H9 (cell line): ENCODE data around the gene SPRED1. TPM values are rescaled to one million over a fixed set of nuclear protein-coding genes. Genes with fewer than 3 reads are reported as not detected.

Experiments used
- DNase-seq: peaks from one replicate; pipeline ENCODE4 v3.0.0-alpha.2; 2017
- H2AFZ ChIP-seq: one replicate; pipeline ENCODE4 v1.6.1; 2013; ENCODE audit warnings: mild to moderate bottlenecking, low read length, control low read depth, moderate library complexity
- H2AK5ac ChIP-seq: 2 replicates; pipeline ENCODE4 v1.6.1; 2013; ENCODE audit warnings: low read length, control low read depth, mixed read lengths; ENCODE audit not compliant: insufficient read length
- H2BK120ac ChIP-seq: one replicate; pipeline ENCODE4 v1.6.1; 2013; ENCODE audit warnings: low read depth, mild to moderate bottlenecking, low read length, control low read depth, inconsistent platforms; ENCODE audit not compliant: poor library complexity, severe bottlenecking
- H2BK12ac ChIP-seq: 2 replicates; pipeline ENCODE4 v1.6.1; 2013; ENCODE audit warnings: low read length, control low read depth, mixed read lengths, low read depth; ENCODE audit not compliant: insufficient read length
- H2BK15ac ChIP-seq: 2 replicates; pipeline ENCODE4 v1.6.1; 2013; ENCODE audit warnings: low read depth, low read length, control low read depth
- H2BK20ac ChIP-seq: one replicate; pipeline ENCODE4 v1.6.1; 2013; ENCODE audit warnings: low read depth, mild to moderate bottlenecking, low read length, control low read depth, inconsistent platforms; ENCODE audit not compliant: poor library complexity, severe bottlenecking
- H2BK5ac ChIP-seq: 2 replicates; pipeline ENCODE4 v1.6.1; 2013; ENCODE audit warnings: low read length, control low read depth, mixed read lengths; ENCODE audit not compliant: insufficient read length
- H3K14ac ChIP-seq: 2 replicates; pipeline ENCODE4 v1.6.1; 2013; ENCODE audit warnings: low read length, control low read depth; ENCODE audit not compliant: insufficient read depth
- H3K18ac ChIP-seq: 2 replicates; pipeline ENCODE4 v1.6.1; 2013; ENCODE audit warnings: low read depth, mild to moderate bottlenecking, mixed read lengths, low read length, control low read depth; ENCODE audit not compliant: insufficient read length
- H3K23ac ChIP-seq: 2 replicates; pipeline ENCODE4 v1.6.1; 2013; ENCODE audit warnings: low read length, control low read depth, mixed read lengths, low read depth; ENCODE audit not compliant: insufficient read length
- H3K23me2 ChIP-seq: 2 replicates; pipeline ENCODE4 v1.6.1; 2013; ENCODE audit warnings: low read depth, mild to moderate bottlenecking, mixed read lengths, low read length, control low read depth; ENCODE audit not compliant: insufficient read length, poor library complexity, severe bottlenecking
- H3K27ac ChIP-seq: 2 replicates; pipeline ENCODE4 v1.5.1; 2013; ENCODE audit warnings: low read length, control low read depth, mixed read lengths, low read depth; ENCODE audit not compliant: insufficient read length
- H3K27me3 ChIP-seq: 2 replicates; pipeline ENCODE4 v1.6.1; 2013; ENCODE audit warnings: low read length, control low read depth, inconsistent platforms; ENCODE audit not compliant: insufficient read depth
- H3K4ac ChIP-seq: 2 replicates; pipeline ENCODE4 v1.6.1; 2013; ENCODE audit warnings: low read depth, mild to moderate bottlenecking, control low read depth, inconsistent platforms, low read length, moderate library complexity
- H3K4me1 ChIP-seq: 2 replicates; pipeline ENCODE4 v1.6.1; 2013; ENCODE audit warnings: low read length, control low read depth, inconsistent platforms; ENCODE audit not compliant: insufficient read depth
- H3K4me2 ChIP-seq: 2 replicates; pipeline ENCODE4 v1.6.1; 2013; ENCODE audit warnings: low read length, control low read depth, mixed read lengths; ENCODE audit not compliant: insufficient read length, insufficient read depth
- H3K56ac ChIP-seq: 2 replicates; pipeline ENCODE4 v1.6.1; 2013; ENCODE audit warnings: low read depth, mild to moderate bottlenecking, mixed read lengths, low read length, control low read depth; ENCODE audit not compliant: insufficient read length
- H3K79me1 ChIP-seq: 2 replicates; pipeline ENCODE4 v1.6.1; 2013; ENCODE audit warnings: low read depth, mild to moderate bottlenecking, moderate library complexity, low read length, control low read depth, inconsistent platforms; ENCODE audit not compliant: insufficient read depth, poor library complexity, severe bottlenecking
- H3K79me2 ChIP-seq: 2 replicates; pipeline ENCODE4 v1.6.1; 2013; ENCODE audit warnings: low read length, control low read depth, inconsistent platforms; ENCODE audit not compliant: insufficient read depth
- H3K9ac ChIP-seq: 2 replicates; pipeline ENCODE4 v1.6.1; 2013; ENCODE audit warnings: low read length, control low read depth, mixed read lengths; ENCODE audit not compliant: insufficient read length; ENCODE audit errors: extremely low read depth
- H3K9me3 ChIP-seq: one replicate; pipeline ENCODE4 v1.6.1; 2013; ENCODE audit warnings: low read depth, low read length, inconsistent platforms; ENCODE audit not compliant: control insufficient read depth
- H3T11ph ChIP-seq: one replicate; pipeline ENCODE4 v1.6.1; 2013; ENCODE audit warnings: mild to moderate bottlenecking, low read length, control low read depth, inconsistent platforms
- H4K20me1 ChIP-seq: one replicate; pipeline ENCODE4 v1.6.1; 2013; ENCODE audit not compliant: control insufficient read depth, insufficient read length, insufficient read depth
- H4K5ac ChIP-seq: 2 replicates; pipeline ENCODE4 v1.6.1; 2013; ENCODE audit warnings: low read depth, mild to moderate bottlenecking, mixed read lengths, low read length, control low read depth; ENCODE audit not compliant: insufficient read length
- H4K8ac ChIP-seq: replicated peaks from 2 replicates; pipeline ENCODE4 v1.6.1; 2013; ENCODE audit warnings: low read length, control low read depth, mixed read lengths, low read depth; ENCODE audit not compliant: insufficient read length
- H4K91ac ChIP-seq: 2 replicates; pipeline ENCODE4 v1.6.1; 2013; ENCODE audit warnings: low read depth, mild to moderate bottlenecking, moderate library complexity, mixed read lengths, low read length, control low read depth; ENCODE audit not compliant: insufficient read length
- H3K27ac Mint-ChIP-seq, 3 experiments: 2 replicates in 2 of 3; 3 replicates in 1 of 3; pipeline ENCODE4 v1.8.0; 2020 to 2021; ENCODE audit warnings: mixed read lengths in 3 of 3, mild to moderate bottlenecking in 1 of 3, moderate library complexity in 1 of 3
- H3K27me3 Mint-ChIP-seq: 2 replicates; pipeline ENCODE4 v1.8.0; 2021; ENCODE audit warnings: low read depth, mild to moderate bottlenecking, moderate library complexity, mixed read lengths
- H3K36me3 Mint-ChIP-seq, 3 experiments: 2 replicates in 2 of 3; 3 replicates in 1 of 3; pipeline ENCODE4 v1.8.0; 2020 to 2021; ENCODE audit warnings: low read depth in 3 of 3, mixed read lengths in 3 of 3; ENCODE audit not compliant: insufficient read depth in 1 of 3
- H3K4me1 Mint-ChIP-seq, 2 experiments: 2 replicates each; pipeline ENCODE4 v1.8.0; 2020; ENCODE audit warnings: mixed read lengths in 2 of 2
- H3K4me3 Mint-ChIP-seq, 2 experiments: 2 replicates in 1 of 2; 3 replicates in 1 of 2; pipeline ENCODE4 v1.8.0; 2020 to 2021; ENCODE audit warnings: mild to moderate bottlenecking in 2 of 2, mixed read lengths in 2 of 2, moderate library complexity in 1 of 2
- H3K9me3 Mint-ChIP-seq, 2 experiments: 2 replicates in 1 of 2; 3 replicates in 1 of 2; pipeline ENCODE4 v1.8.0; 2020; ENCODE audit warnings: mild to moderate bottlenecking in 2 of 2, mixed read lengths in 2 of 2, moderate library complexity in 1 of 2
- WGBS: extraction: QIAGEN DNeasy Blood & Tissue Kit; methylation state at CpG from one replicate; pipeline ENCODE4 v1.1.7; 2013; ENCODE audit warnings: missing lambda C conversion rate, low lambda C conversion rate, mixed read lengths; ENCODE audit not compliant: insufficient read length; ENCODE audit errors: extremely low coverage; 5-methylcytosine and 5-hydroxymethylcytosine counted together
- total RNA-seq: library from RNA; stranded (reverse); gene quantifications from 2 replicates; pipeline ENCODE4 v1.2.1, GENCODE V29; 2021
- TF ChIP-seq, protein P1 (sequence below): fragments of 200-600 bp; sonication (generic); conservative IDR thresholded peaks from 3 replicates; pipeline ENCODE4 v1.8.0; 2021; ENCODE audit warnings: antibody characterized with exemption, mild to moderate bottlenecking

SPRED1 gene
- total RNA-seq, 1 experiment from 2014 or later, result 41.0 TPM

- Histone ChIP-seq H3K27ac (no peak overlapping the region), H3K56ac (no peak overlapping the region), H2AK5ac (no peak overlapping the region), H4K8ac (no peak overlapping the region), H3K9ac (no peak overlapping the region), H3K9me3 (no peaks in the 10 kb centered on the region), H4K91ac (no peak overlapping the region), H3K18ac (no peak overlapping the region), H3K27me3 (no peaks in the 10 kb centered on the region), H2BK15ac (no peak overlapping the region), H2BK120ac (no peak overlapping the region), H2AFZ (no peak overlapping the region), H4K5ac (no peak overlapping the region), H3K4me1 (no peaks in the 10 kb centered on the region; the same call in 1 of the 2 replicates), H3K79me2 (peaks cover 7% of the 10 kb centered on the region; the same call in 1 of the 2 replicates), H2BK20ac (no peak overlapping the region), H3K23me2 (no peaks in the 10 kb centered on the region), H3K4me2 (no peak overlapping the region), H3K14ac (no peak overlapping the region), H3T11ph (no peak overlapping the region), H2BK12ac (no peak overlapping the region), H3K4ac (no peak overlapping the region), H3K23ac (no peak overlapping the region), H3K79me1 (peaks cover 6% of the 10 kb centered on the region), H2BK5ac (no peak overlapping the region), H4K20me1 (no peaks in the 10 kb centered on the region)
- no peak overlapping the region; a peak in 1 of 7 replicates for H3K27ac Mint-ChIP-seq
- H3K4me1 Mint-ChIP-seq, result peaks cover 9 to 17% of the 10 kb centered on the region in 2 experiments
- TF ChIP-seq, protein P1, sequence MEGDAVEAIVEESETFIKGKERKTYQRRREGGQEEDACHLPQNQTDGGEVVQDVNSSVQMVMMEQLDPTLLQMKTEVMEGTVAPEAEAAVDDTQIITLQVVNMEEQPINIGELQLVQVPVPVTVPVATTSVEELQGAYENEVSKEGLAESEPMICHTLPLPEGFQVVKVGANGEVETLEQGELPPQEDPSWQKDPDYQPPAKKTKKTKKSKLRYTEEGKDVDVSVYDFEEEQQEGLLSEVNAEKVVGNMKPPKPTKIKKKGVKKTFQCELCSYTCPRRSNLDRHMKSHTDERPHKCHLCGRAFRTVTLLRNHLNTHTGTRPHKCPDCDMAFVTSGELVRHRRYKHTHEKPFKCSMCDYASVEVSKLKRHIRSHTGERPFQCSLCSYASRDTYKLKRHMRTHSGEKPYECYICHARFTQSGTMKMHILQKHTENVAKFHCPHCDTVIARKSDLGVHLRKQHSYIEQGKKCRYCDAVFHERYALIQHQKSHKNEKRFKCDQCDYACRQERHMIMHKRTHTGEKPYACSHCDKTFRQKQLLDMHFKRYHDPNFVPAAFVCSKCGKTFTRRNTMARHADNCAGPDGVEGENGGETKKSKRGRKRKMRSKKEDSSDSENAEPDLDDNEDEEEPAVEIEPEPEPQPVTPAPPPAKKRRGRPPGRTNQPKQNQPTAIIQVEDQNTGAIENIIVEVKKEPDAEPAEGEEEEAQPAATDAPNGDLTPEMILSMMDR, result no peak
- DNase-seq, result no peak
- no peaks in the 10 kb centered on the region for H3K9me3 Mint-ChIP-seq
- H3K36me3 Mint-ChIP-seq, result peaks cover 16 to 33% (median 20%) of the 10 kb centered on the region in 3 experiments; a peak in 6 of 7 replicates
- WGBS, result no CpG with 5 or more reads among the region's 5 CpGs
- no peak overlapping the region for H3K4me3 Mint-ChIP-seq
- H3K27me3 Mint-ChIP-seq, result no peaks in the 10 kb centered on the region
Observed at GRCh38 chr15:38307861-38308641, 55.4 kb downstream of the SPRED1 start.
